Transverse colon (tissue), 4 donors: ENCODE results near the gene PSMF1. TPM values are rescaled to one million over a fixed set of nuclear protein-coding genes. Genes with fewer than 3 reads are reported as not detected.

Source experiments
- DNase-seq: peaks from one replicate; pipeline ENCODE4 v3.0.0-alpha.2; 2019
- H3K27ac ChIP-seq, 4 donors: fragments of 200-600 bp; sonication (generic); 2 replicates each; pipeline ENCODE4 v1.5.1; 2016 to 2018; ENCODE audit warnings: inconsistent platforms in 4 of 4
- H3K27me3 ChIP-seq: fragments of 200-600 bp; sonication (generic); 2 replicates; pipeline ENCODE4 v1.5.1; 2017; ENCODE audit warnings: inconsistent platforms
- H3K36me3 ChIP-seq, 4 donors: fragments of 200-600 bp; sonication (generic); 2 replicates each; pipeline ENCODE4 v1.5.1; 2017 to 2019; ENCODE audit warnings: inconsistent platforms in 4 of 4
- H3K4me1 ChIP-seq, 4 donors: fragments of 200-600 bp; sonication (generic); 2 replicates each; pipeline ENCODE4 v1.5.1; 2017 to 2020; ENCODE audit warnings: inconsistent platforms in 4 of 4
- H3K4me3 ChIP-seq, 4 donors: fragments of 200-600 bp; sonication (generic); 1 replicate in 1 of 4; 2 replicates in 3 of 4; pipeline versions ENCODE4 v1.5.1 to v1.6.1; 2017 to 2019; ENCODE audit warnings: inconsistent platforms in 4 of 4
- H3K9me3 ChIP-seq, 2 donors: fragments of 200-600 bp; sonication (generic); 2 replicates each; pipeline ENCODE4 v1.5.1; 2017 to 2019; ENCODE audit warnings: inconsistent platforms in 2 of 2
- EP300 ChIP-seq: sonication (generic); formaldehyde crosslinking; IDR thresholded peaks from one replicate; pipeline ENCODE4 v1.6.1; 2017; ENCODE audit warnings: antibody characterized with exemption, low read depth
- POLR2A ChIP-seq: fragments of 450-650 bp; IDR thresholded peaks from one replicate; pipeline ENCODE4 v1.6.1; 2016; ENCODE audit warnings: antibody characterized with exemption, mild to moderate bottlenecking, moderate library complexity
- POLR2AphosphoS5 ChIP-seq, 3 donors: sonication (generic); formaldehyde crosslinking; IDR thresholded peaks; one replicate each; pipeline ENCODE4 v1.6.1; 2016; ENCODE audit warnings: antibody characterized with exemption in 3 of 3
- WGBS, 2 donors: methylation state at CpG; one replicate each; pipeline ENCODE4 v1.1.5; 2018; ENCODE audit warnings: low coverage in 1 of 2; 5-methylcytosine and 5-hydroxymethylcytosine counted together
- in situ Hi-C, 4 donors: fragments of 200-750 bp; cut with MboI; loops; one replicate each; pipeline versions ENCODE4 v1.15.0 to v1.15.1; 2017; ENCODE audit warnings: low sequenced_read_pairs in 3 of 4, low pct_ligation_motif_present in 1 of 4, low pct_unique_long_range_greater_than_20kb in 1 of 4
- intact Hi-C: fragments of 100-400 bp; cut with DNase I; formaldehyde crosslinking; loops from one replicate; pipeline ENCODE4 v1.15.1; 2023; ENCODE audit warnings: low total_unique reads
- total RNA-seq, 4 donors: library from RNA; depleted of rRNA; stranded (reverse); fragments of >200 nt; gene quantifications; one replicate each; pipeline ENCODE4 v1.1.0, GENCODE V29; 2016
- TF ChIP-seq, protein P1 (sequence below), 5 experiments: fragments of 200-600 bp in 3 of 5; fragments of 450-650 bp in 2 of 5; sonication (generic) in 3 of 5; IDR thresholded peaks; 1 replicate in 2 of 5; 2 replicates in 3 of 5; pipeline ENCODE4 v1.5.1; 2016 to 2017; ENCODE audit warnings: antibody characterized with exemption in 5 of 5, inconsistent platforms in 3 of 5, mild to moderate bottlenecking in 2 of 5, moderate library complexity in 1 of 5

Gene PSMF1
- total RNA-seq, 4 donors from 2014 or later: 55.1 to 173 (median 120) TPM

GRCh38 chr20:1163105-1163504 lies 44.7 kb downstream of the PSMF1 start:
- H3K4me1 ChIP-seq: no peaks in the 10 kb centered on the region
- no peak overlapping the region for H3K27ac ChIP-seq
- in situ Hi-C loops: no loop called here
- DNase-seq: no peak
- no peak overlapping the region for H3K4me3 ChIP-seq
- H3K9me3 ChIP-seq: no peaks in the 10 kb centered on the region
- TF ChIP-seq, protein P1, sequence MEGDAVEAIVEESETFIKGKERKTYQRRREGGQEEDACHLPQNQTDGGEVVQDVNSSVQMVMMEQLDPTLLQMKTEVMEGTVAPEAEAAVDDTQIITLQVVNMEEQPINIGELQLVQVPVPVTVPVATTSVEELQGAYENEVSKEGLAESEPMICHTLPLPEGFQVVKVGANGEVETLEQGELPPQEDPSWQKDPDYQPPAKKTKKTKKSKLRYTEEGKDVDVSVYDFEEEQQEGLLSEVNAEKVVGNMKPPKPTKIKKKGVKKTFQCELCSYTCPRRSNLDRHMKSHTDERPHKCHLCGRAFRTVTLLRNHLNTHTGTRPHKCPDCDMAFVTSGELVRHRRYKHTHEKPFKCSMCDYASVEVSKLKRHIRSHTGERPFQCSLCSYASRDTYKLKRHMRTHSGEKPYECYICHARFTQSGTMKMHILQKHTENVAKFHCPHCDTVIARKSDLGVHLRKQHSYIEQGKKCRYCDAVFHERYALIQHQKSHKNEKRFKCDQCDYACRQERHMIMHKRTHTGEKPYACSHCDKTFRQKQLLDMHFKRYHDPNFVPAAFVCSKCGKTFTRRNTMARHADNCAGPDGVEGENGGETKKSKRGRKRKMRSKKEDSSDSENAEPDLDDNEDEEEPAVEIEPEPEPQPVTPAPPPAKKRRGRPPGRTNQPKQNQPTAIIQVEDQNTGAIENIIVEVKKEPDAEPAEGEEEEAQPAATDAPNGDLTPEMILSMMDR (IDR thresholded peaks at IDR 0.05): no peak
- TF ChIP-seq POLR2A (no peak), POLR2AphosphoS5 (IDR thresholded peaks at IDR 0.05) (no peak), EP300 (no peak)
- peaks cover 0 to 43% (median 12%) of the 10 kb centered on the region in 4 donors for H3K36me3 ChIP-seq
- H3K27me3 ChIP-seq: no peaks in the 10 kb centered on the region
- intact Hi-C loops: no loop called here
- 90% methylated on average over 6 of the region's 6 CpGs; no CpG with 5 or more reads in 1 of the 2 donors for WGBS, 2 donors

DNA sequence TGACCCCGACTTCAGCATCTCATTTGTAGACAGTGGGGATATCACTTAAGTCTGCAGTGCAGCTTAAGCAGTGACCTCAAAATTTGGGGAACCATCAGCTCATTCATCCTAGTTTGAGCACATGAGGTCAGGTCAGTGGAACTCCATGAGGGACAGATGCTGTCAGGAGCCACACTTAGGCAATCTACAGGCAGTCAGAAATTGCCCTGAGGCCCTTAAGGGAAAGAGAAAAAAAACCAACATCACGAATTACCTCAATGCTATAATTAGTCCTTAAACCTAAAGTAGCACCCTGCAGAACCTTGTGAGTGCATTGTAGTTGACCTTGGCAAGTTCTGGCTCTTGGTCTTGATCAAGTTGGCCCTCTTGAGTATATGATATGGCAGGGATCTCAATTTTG lies 45.3 kb downstream of the PSMF1 start:
- in situ Hi-C loops (no loop called here), intact Hi-C loops (no loop called here)
- H3K27me3 ChIP-seq: no peaks in the 10 kb centered on the region
- no peaks in the 10 kb centered on the region for H3K9me3 ChIP-seq
- WGBS, 2 donors: 82 to 100% methylated on average over 1 to 2 of the region's 2 CpGs
- TF ChIP-seq, protein P1 (IDR thresholded peaks at IDR 0.05): no peak
- no peak for TF ChIP-seq EP300
- no peak for TF ChIP-seq POLR2AphosphoS5 (IDR thresholded peaks at IDR 0.05)
- no peak for TF ChIP-seq POLR2A
- H3K4me3 ChIP-seq: no peak overlapping the region
- H3K36me3 ChIP-seq: peaks cover 0 to 49% (median 14%) of the 10 kb centered on the region in 4 donors
- H3K4me1 ChIP-seq: no peaks in the 10 kb centered on the region
- no peak overlapping the region for H3K27ac ChIP-seq
- no peak for DNase-seq

DNA sequence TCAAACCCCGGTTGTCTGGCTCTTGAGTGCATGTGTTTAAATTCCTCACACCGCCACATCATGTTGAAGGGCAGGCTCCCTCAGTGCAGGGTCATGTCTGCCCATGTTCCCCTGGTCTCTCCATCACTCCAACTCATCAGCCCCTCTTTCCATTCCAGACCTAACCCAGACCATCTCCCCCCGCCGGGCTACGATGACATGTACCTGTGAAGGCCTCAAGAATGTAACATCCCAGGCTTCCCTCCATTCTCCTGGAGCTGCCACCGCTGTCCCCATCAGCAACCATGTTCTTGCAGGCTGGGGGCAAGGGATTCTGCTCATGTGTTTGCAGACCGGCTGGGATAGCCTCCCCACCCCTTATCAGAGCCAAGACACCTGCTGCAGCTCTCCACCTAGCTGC lies 46.5 kb downstream of the PSMF1 start:
- peaks cover 0 to 60% (median 17%) of the 10 kb centered on the region in 4 donors for H3K36me3 ChIP-seq
- in situ Hi-C loops (no loop called here), intact Hi-C loops (no loop called here)
- H3K9me3 ChIP-seq: no peaks in the 10 kb centered on the region
- H3K27ac ChIP-seq: no peak overlapping the region
- H3K4me1 ChIP-seq: no peaks in the 10 kb centered on the region
- no peak overlapping the region for H3K4me3 ChIP-seq
- 93% methylated on average over 7 of the region's 7 CpGs; no CpG with 5 or more reads in 1 of the 2 donors for WGBS, 2 donors
- DNase-seq: no peak
- TF ChIP-seq POLR2A: no peak
- TF ChIP-seq EP300: no peak
- TF ChIP-seq, protein P1 (IDR thresholded peaks at IDR 0.05): no peak
- TF ChIP-seq POLR2AphosphoS5 (IDR thresholded peaks at IDR 0.05): no peak
- H3K27me3 ChIP-seq: no peaks in the 10 kb centered on the region

DNA sequence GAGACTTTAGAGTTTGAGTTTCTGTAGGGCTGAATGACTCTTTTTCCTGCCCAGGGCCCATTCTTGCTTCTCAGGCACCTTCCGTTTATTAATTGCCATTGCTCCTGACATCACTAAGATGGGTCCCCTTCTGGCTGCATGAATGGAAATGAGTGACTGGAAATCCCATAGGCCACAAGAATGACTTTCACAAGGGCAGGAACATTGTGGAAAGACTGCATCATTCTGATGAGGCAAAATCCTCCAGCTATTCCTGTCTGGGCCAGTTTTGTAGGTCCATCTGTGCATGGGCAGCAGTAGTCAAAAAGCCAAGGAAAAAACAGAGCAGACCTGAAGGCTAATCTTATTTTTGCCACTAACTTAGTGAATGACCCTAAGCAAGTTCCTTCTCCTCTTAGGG lies 47.1 kb downstream of the PSMF1 start:
- Histone ChIP-seq H3K27ac (no peak overlapping the region), H3K27me3 (no peaks in the 10 kb centered on the region), H3K36me3 (peaks cover 0 to 66% (median 17%) of the 10 kb centered on the region in 4 donors), H3K4me3 (no peak overlapping the region), H3K4me1 (no peaks in the 10 kb centered on the region), H3K9me3 (no peaks in the 10 kb centered on the region)
- in situ Hi-C loops: no loop called here
- TF ChIP-seq, protein P1 (IDR thresholded peaks at IDR 0.05): no peak
- TF ChIP-seq POLR2A (no peak), EP300 (no peak), POLR2AphosphoS5 (IDR thresholded peaks at IDR 0.05) (no peak)
- no peak for DNase-seq
- 93 to 100% methylated on average over 1 of the region's 1 CpG for WGBS, 2 donors
- intact Hi-C loops: no loop called here
